ENCODE measurements around the gene SLC27A5.
A peak's percentile ranks its signal among the peaks of the same experiment; 100 is the strongest.
"Not testable (repeated sequence)": the region's sequence is repeated elsewhere in the genome, so short reads cannot be mapped to it uniquely, and the experiment has no call there.

SLC27A5 gene

GRCh38 chr19:58499021-58499927 lies 12.5 kb downstream of the SLC27A5 start:
- peak overlapping the region; percentile 21; the same call in 1 of the 2 replicates for H3K27ac ChIP-seq (ENCODE audit: low read depth, low read length)
- H3K9me3 ChIP-seq (ENCODE audit: control insufficient read depth, insufficient read depth, low read depth, low read length) = no peaks in the 10 kb centered on the region
- peak overlapping the region; percentile 76 for H3K9ac ChIP-seq (ENCODE audit: low read length)

GRCh38 chr19:58498316-58499020 lies 13.3 kb downstream of the SLC27A5 start:
- Histone ChIP-seq H3K36me3 (ENCODE audit: control insufficient read depth, insufficient read depth, low read length) (no peaks in the 10 kb centered on the region), H3K27ac (ENCODE audit: low read depth, low read length) (no peak overlapping the region), H3K9me3 (ENCODE audit: control insufficient read depth, insufficient read depth, low read depth, low read length) (no peaks in the 10 kb centered on the region), H3K27me3 (ENCODE audit: control insufficient read depth, insufficient read depth, low read length) (no peaks in the 10 kb centered on the region), H3K4me3 (ENCODE audit: low read depth, low read length) (peak overlapping the region; percentile 82), H3K4me1 (ENCODE audit: control insufficient read depth, insufficient read depth, low read length) (peaks cover 13% of the 10 kb centered on the region), H3K9ac (ENCODE audit: low read length) (peak overlapping the region; percentile 30)

More at GRCh38 chr19:58499021-58499927, 12.5 kb downstream of the SLC27A5 start:
- H3K36me3 ChIP-seq (ENCODE audit: control insufficient read depth, insufficient read depth, low read length) = no peaks in the 10 kb centered on the region
- H3K4me1 ChIP-seq (ENCODE audit: control insufficient read depth, insufficient read depth, low read length) = peaks cover 13% of the 10 kb centered on the region
- no peaks in the 10 kb centered on the region for H3K27me3 ChIP-seq (ENCODE audit: control insufficient read depth, insufficient read depth, low read length)
- peak overlapping the region; percentile 82 for H3K4me3 ChIP-seq (ENCODE audit: low read depth, low read length)

GRCh38 chr19:58497634-58498170 lies 14.1 kb downstream of the SLC27A5 start:
- no peaks in the 10 kb centered on the region for H3K36me3 ChIP-seq (ENCODE audit: control insufficient read depth, insufficient read depth, low read length)
- peak overlapping the region; percentile 14 for H3K9ac ChIP-seq (ENCODE audit: low read length)
- H3K4me3 ChIP-seq (ENCODE audit: low read depth, low read length) = 0 out of 2 replicates have a peak overlapping the region, but pooled peaks have one; percentile 82
- peaks cover 13% of the 10 kb centered on the region for H3K4me1 ChIP-seq (ENCODE audit: control insufficient read depth, insufficient read depth, low read length)
- no peak overlapping the region for H3K27ac ChIP-seq (ENCODE audit: low read depth, low read length)
- no peaks in the 10 kb centered on the region for H3K27me3 ChIP-seq (ENCODE audit: control insufficient read depth, insufficient read depth, low read length)
- no peaks in the 10 kb centered on the region for H3K9me3 ChIP-seq (ENCODE audit: control insufficient read depth, insufficient read depth, low read depth, low read length)

DNA sequence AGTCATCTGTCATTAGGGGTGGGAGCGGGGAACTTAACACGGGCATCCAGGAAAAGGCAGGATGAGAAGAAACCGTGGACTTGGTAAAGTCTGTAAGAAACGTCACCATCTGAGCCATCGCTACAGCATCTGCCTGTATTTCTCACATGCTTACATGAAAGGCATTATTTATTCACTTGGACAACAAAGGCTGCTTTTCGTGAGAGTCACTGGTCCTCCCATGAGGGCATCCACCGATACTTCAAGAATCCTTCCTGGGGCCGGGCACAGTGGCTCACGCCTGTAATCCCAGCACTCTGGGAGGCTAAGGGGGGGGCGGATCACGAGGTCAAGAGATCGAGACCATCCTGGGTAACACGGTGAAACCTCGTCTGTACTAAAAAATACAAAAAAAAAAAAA lies 19.5 kb downstream of the SLC27A5 start:
- Histone ChIP-seq H3K4me3 (ENCODE audit: low read depth, low read length) (no peak overlapping the region), H3K4me1 (ENCODE audit: control insufficient read depth, insufficient read depth, low read length) (no peaks in the 10 kb centered on the region), H3K27ac (ENCODE audit: low read depth, low read length) (no peak overlapping the region), H3K9ac (ENCODE audit: low read length) (no peak overlapping the region), H3K9me3 (ENCODE audit: control insufficient read depth, insufficient read depth, low read depth, low read length) (no peaks in the 10 kb centered on the region), H3K36me3 (ENCODE audit: control insufficient read depth, insufficient read depth, low read length) (no peaks in the 10 kb centered on the region), H3K27me3 (ENCODE audit: control insufficient read depth, insufficient read depth, low read length) (no peaks in the 10 kb centered on the region)

GRCh38 chr19:58491393-58491792 lies 20.4 kb downstream of the SLC27A5 start:
- Histone ChIP-seq H3K4me3 (ENCODE audit: low read depth, low read length) (no peak overlapping the region), H3K36me3 (ENCODE audit: control insufficient read depth, insufficient read depth, low read length) (no peaks in the 10 kb centered on the region), H3K9ac (ENCODE audit: low read length) (no peak overlapping the region), H3K27ac (ENCODE audit: low read depth, low read length) (no peak overlapping the region), H3K4me1 (ENCODE audit: control insufficient read depth, insufficient read depth, low read length) (no peaks in the 10 kb centered on the region), H3K27me3 (ENCODE audit: control insufficient read depth, insufficient read depth, low read length) (no peaks in the 10 kb centered on the region), H3K9me3 (ENCODE audit: control insufficient read depth, insufficient read depth, low read depth, low read length) (no peaks in the 10 kb centered on the region)

GRCh38 chr19:58484349-58484748 lies 27.4 kb downstream of the SLC27A5 start:
- not testable (repeated sequence) for H3K4me3 ChIP-seq (ENCODE audit: low read depth, low read length); H3K27ac ChIP-seq (ENCODE audit: low read depth, low read length); H3K9ac ChIP-seq (ENCODE audit: low read length); H3K27me3 ChIP-seq (ENCODE audit: control insufficient read depth, insufficient read depth, low read length); H3K4me1 ChIP-seq (ENCODE audit: control insufficient read depth, insufficient read depth, low read length); H3K9me3 ChIP-seq (ENCODE audit: control insufficient read depth, insufficient read depth, low read depth, low read length)
- peaks cover 12% of the 10 kb centered on the region for H3K36me3 ChIP-seq (ENCODE audit: control insufficient read depth, insufficient read depth, low read length)

GRCh38 chr19:58483776-58484175 lies 28.0 kb downstream of the SLC27A5 start:
- Histone ChIP-seq H3K9me3 (ENCODE audit: control insufficient read depth, insufficient read depth, low read depth, low read length) (no peaks in the 10 kb centered on the region), H3K9ac (ENCODE audit: low read length) (no peak overlapping the region), H3K36me3 (ENCODE audit: control insufficient read depth, insufficient read depth, low read length) (peaks cover 12% of the 10 kb centered on the region), H3K27me3 (ENCODE audit: control insufficient read depth, insufficient read depth, low read length) (no peaks in the 10 kb centered on the region), H3K27ac (ENCODE audit: low read depth, low read length) (no peak overlapping the region), H3K4me1 (ENCODE audit: control insufficient read depth, insufficient read depth, low read length) (no peaks in the 10 kb centered on the region), H3K4me3 (ENCODE audit: low read depth, low read length) (no peak overlapping the region)

GRCh38 chr19:58482372-58482771 lies 29.4 kb downstream of the SLC27A5 start:
- peaks cover 12% of the 10 kb centered on the region for H3K36me3 ChIP-seq (ENCODE audit: control insufficient read depth, insufficient read depth, low read length)
- no peaks in the 10 kb centered on the region for H3K9me3 ChIP-seq (ENCODE audit: control insufficient read depth, insufficient read depth, low read depth, low read length)
- no peaks in the 10 kb centered on the region for H3K4me1 ChIP-seq (ENCODE audit: control insufficient read depth, insufficient read depth, low read length)
- no peak overlapping the region for H3K4me3 ChIP-seq (ENCODE audit: low read depth, low read length)
- no peaks in the 10 kb centered on the region for H3K27me3 ChIP-seq (ENCODE audit: control insufficient read depth, insufficient read depth, low read length)
- no peak overlapping the region for H3K9ac ChIP-seq (ENCODE audit: low read length)
- no peak overlapping the region for H3K27ac ChIP-seq (ENCODE audit: low read depth, low read length)

- H3K27ac ChIP-seq (ENCODE audit: low read depth, low read length) = no peak overlapping the region
- H3K36me3 ChIP-seq (ENCODE audit: control insufficient read depth, insufficient read depth, low read length) = peaks cover 12% of the 10 kb centered on the region
- no peak overlapping the region for H3K4me3 ChIP-seq (ENCODE audit: low read depth, low read length)
- no peaks in the 10 kb centered on the region for H3K27me3 ChIP-seq (ENCODE audit: control insufficient read depth, insufficient read depth, low read length)
- no peak overlapping the region for H3K9ac ChIP-seq (ENCODE audit: low read length)
- H3K9me3 ChIP-seq (ENCODE audit: control insufficient read depth, insufficient read depth, low read depth, low read length) = no peaks in the 10 kb centered on the region
- H3K4me1 ChIP-seq (ENCODE audit: control insufficient read depth, insufficient read depth, low read length) = peaks cover 4% of the 10 kb centered on the region; the same call in 1 of the 2 replicates
Observed at GRCh38 chr19:58480831-58481230, 31.0 kb downstream of the SLC27A5 start.

DNA sequence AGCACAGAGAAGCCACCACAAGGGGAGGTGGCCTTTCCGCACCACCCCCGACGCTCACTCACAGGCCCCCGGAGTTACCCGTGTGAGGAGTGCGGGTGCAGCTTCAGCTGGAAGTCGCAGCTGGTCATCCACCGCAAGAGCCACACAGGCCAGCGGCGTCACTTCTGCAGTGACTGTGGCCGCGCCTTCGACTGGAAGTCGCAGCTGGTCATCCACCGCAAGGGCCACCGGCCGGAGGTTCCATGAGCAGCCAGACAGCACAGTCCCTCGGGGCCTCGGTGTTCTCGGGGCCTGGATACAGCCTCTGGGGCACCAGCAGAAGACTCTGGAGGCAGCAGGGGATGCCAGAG lies 31.3 kb downstream of the SLC27A5 start:
- H3K4me3 ChIP-seq (ENCODE audit: low read depth, low read length) = no peak overlapping the region
- peaks cover 12% of the 10 kb centered on the region for H3K36me3 ChIP-seq (ENCODE audit: control insufficient read depth, insufficient read depth, low read length)
- H3K9me3 ChIP-seq (ENCODE audit: control insufficient read depth, insufficient read depth, low read depth, low read length) = no peaks in the 10 kb centered on the region
- peaks cover 4% of the 10 kb centered on the region; the same call in 1 of the 2 replicates for H3K4me1 ChIP-seq (ENCODE audit: control insufficient read depth, insufficient read depth, low read length)
- no peaks in the 10 kb centered on the region for H3K27me3 ChIP-seq (ENCODE audit: control insufficient read depth, insufficient read depth, low read length)
- H3K27ac ChIP-seq (ENCODE audit: low read depth, low read length) = no peak overlapping the region
- H3K9ac ChIP-seq (ENCODE audit: low read length) = no peak overlapping the region
